Stimulated activated CD4-positive, alpha-beta T cell treated with anti-CD3 and anti-CD28 coated beads, Interleukin-12 subunit alpha, Interleukin-12 subunit beta, amount 100 ng/mL, for 48 hours (primary cell): ENCODE data around the gene KIF3C.
"Not testable (repeated sequence)": the region's sequence is repeated elsewhere in the genome, so short reads cannot be mapped to it uniquely, and the experiment has no call there.

Experiments used
- DNase-seq, 3 donors: peaks; one replicate each; pipeline ENCODE4 v3.0.0-alpha.2; 2020; ENCODE audit warnings: low read depth in 2 of 3, low spot score in 1 of 3

KIF3C gene

DNA sequence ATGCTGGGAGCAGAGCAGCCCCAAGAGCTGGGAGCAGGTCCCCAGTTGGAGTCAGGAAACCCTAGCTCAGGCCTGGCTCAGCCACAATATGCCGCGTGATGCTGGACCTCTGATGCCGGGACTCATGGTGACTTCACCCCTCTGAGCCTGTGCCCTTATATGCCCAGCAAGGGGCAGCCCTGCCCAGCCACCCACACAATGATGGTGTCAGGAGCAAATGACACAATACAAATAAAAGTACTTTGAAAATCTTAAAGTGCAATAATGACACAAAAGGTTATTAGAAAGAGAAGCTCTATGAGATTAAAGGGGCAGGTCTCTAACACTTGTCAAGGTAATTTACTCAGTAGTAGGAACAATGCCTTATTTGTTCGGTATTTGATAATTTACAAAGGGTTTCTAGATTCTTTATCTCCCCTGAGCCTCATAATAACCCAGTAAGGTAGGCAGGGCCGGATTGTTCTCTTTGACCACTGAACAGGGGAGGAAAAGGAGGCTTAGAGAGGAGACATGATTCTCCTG, 18.3 kb upstream of the KIF3C start:
- DNase-seq = no peak

- DNase-seq = not testable (repeated sequence)
Observed at GRCh38 chr2:25999406-25999805, 17.1 kb upstream of the KIF3C start.

- DNase-seq = not testable (repeated sequence)
Observed at GRCh38 chr2:25998816-25999383, 16.6 kb upstream of the KIF3C start.

DNA sequence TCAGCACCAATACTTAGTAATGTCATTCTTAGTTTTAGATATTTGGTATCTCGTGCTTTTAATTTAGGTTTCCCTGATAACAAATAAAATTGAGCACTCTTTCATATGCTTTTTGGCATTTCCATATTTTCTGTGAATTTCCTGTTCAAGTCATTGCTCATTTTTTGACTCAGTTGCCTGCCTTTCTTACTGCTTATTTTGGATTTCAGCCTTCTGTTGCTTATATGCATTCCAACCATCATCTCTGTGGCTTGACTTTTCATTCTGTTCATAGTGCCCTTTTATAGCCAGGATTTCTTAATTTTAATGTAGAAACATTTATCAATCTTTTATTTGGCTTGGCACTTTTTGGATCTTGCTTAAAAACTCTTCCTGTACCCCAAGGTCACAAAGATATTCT, 14.5 kb upstream of the KIF3C start:
- DNase-seq = no peak

- no peak for DNase-seq
Observed at GRCh38 chr2:25994509-25994908, 12.2 kb upstream of the KIF3C start.

DNA sequence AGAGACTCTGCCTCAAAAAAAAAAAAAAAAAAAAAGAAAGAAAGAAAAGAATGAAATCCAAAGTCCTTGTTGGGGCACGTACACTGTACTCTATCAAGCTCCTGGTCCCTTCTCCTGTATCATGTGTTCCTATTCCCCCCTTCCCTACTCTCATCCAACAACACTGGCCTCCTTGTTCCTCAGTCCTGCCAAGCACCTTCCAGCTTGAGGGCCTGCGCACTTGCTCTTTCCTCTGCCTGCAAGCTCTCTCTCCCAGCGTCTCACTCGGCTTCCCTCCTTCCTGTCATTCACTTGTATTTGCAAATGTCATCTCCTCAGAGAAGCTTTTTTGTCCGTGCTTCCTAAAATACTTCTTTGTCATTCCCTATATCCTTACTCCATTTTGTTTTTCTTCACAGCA, 10.8 kb upstream of the KIF3C start:
- DNase-seq = no peak

GRCh38 chr2:25992556-25992955, 10.3 kb upstream of the KIF3C start:
- no peak for DNase-seq

- DNase-seq = no peak
Observed at GRCh38 chr2:25991965-25992364, 9.7 kb upstream of the KIF3C start.

GRCh38 chr2:25989154-25989553, 6.9 kb upstream of the KIF3C start:
- no peak for DNase-seq

DNA sequence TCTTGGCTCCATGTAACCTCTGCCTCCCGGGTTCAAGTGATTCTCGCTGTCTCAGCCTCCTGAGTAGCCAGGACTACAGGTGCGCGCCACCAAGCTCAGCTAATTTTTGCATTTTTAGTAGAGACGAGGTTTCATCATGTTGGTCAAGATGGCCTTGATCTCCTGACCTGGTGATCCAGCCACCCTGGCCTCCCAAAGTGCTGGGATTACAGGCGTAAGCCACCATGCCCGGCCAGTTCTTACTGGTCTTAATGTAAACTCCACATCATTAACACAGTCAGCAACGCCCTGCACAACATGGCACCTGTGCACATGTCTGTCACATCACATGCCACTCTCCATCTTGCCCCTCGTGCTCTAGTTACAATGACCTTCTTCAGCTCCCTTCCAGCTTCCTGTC, 5.8 kb upstream of the KIF3C start:
- DNase-seq = no peak

- DNase-seq = no peak
Observed at GRCh38 chr2:25983735-25984134, 1.4 kb upstream of the KIF3C start.

DNA sequence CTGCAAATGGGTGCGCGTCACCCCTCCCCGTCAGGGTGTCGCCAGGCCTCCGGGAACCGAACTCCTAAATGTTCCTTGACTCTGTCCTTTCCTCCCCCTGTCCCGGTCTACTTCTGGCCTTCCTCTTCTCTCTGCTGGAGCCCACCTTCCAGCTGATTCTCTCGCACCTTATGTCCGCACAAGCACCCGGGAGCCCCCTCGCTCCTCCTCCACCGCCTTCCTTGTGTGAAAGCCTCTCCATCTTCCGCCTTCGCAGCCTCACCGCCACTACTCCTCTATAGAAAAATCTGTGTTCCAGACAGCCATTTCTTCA, 627 bp upstream of the KIF3C start:
- no peak for DNase-seq

GRCh38 chr2:25981596-25982272, 563 bp downstream of the KIF3C start:
- DNase-seq = peak in 1 of 3 donors; percentile 9

- no peak for DNase-seq
Observed at GRCh38 chr2:25980951-25981350, 1.3 kb downstream of the KIF3C start.

DNA sequence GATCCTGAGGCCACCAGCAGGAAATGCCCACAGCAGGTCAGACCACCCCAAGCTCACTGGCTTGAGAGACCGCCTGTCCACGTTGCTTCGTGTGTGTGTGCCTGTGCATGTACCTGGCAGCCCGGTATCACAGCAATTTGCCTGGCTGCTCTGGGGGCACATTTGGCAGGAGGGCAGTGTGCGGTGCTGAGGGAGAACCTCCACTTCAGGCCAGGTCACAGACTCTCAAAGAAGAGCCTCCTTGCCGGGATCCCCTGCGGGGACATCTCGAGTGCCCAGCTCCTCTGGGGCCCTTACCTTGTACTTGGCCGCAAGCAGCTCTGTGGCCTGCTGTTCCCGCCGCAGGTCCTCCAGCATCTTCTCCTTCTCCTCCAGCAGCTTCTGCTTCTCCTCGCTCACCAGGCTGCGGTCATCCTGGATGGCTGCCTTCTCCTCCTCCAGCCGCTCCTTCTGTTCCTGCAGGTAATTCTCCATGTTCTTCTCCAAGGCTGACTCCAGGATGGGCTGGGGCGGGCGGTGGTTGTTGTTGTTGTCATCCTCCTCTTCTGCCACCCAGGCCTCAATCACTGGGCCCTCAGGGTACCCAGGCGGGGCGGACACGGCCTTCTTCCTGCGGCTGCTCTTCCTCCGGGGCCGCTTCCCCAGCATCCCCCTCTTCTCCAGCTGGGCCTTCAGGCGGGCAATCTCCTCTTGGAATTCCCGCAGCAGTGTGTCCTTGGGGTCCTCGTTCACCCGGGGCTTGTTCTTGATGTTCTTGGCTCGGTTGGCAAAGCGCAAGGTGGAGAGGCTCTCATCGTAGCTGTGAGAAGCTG, 2.0 kb downstream of the KIF3C start:
- DNase-seq = no peak

- DNase-seq = no peak
Observed at GRCh38 chr2:25979001-25979400, 3.3 kb downstream of the KIF3C start.

DNA sequence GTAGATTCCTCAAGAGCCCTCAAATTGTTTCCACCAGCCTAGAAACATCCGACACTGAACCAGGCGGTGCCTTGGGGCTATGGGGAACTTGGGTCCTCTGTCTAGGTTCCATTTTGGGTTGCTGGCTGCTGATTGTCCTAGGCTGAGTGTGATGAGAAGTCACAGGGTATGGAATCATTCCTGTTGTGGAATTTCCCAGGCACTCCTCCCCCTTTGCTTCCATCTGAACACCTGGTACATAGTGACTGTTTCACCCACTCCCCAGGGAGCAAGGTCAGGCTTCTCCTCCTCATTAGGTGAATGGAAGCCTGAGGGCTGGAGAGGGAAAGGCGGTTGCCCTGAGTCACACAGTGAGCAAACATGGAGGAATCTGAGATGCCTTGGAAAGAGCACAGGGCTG, 4.5 kb downstream of the KIF3C start:
- no peak for DNase-seq

DNA sequence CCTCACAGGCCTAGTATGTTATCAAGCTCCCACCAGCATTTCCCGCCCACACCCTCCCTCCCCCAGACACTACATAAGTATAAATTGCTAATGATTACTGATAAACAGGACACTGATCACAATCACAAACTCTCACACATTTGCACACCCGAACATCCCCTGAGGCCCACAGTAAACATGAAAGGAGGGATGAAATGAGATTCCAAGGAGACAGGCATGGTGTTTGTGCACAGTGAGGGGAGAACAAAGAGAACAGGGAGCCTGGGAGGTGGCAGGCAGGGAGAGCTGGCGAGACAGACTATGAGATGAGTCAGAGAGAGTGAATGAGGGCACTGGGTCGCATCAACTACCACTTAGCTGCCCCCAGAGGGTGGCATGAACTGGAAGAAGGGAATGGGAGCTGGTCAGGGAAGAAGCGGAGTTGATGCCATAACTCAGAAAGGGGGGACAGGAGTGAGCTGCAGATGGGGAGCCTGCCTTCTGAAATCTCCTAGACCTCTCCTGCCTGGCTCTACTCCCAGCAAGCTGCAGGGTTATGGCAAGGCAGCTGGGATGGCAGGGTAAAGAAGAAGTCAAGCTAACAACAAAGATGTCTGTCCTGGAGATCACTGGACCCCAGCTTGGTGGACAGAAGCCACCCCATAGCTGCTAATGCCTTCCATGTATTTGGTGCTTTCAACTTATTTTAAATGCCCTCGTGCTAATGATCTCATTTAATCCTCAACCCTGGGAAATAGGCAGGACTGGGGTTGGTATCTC, 5.1 kb downstream of the KIF3C start:
- no peak for DNase-seq

- DNase-seq = no peak
Observed at GRCh38 chr2:25972049-25972823, 10.1 kb downstream of the KIF3C start.

- DNase-seq = no peak
Observed at GRCh38 chr2:25971596-25971995, 10.7 kb downstream of the KIF3C start.
